NCI-H2227 treated with DMSO at 0.1 percent for 48 hours (cell line): ENCODE data around the gene GGN.
A peak's percentile ranks its signal among the peaks of the same experiment; 100 is the strongest.
"Not testable (repeated sequence)": the region's sequence is repeated elsewhere in the genome, so short reads cannot be mapped to it uniquely, and the experiment has no call there.

ENCODE experiments used
- DNase-seq: peaks from one replicate; lab custom pipeline; 2025; lab: John Stamatoyannopoulos, UW

The GGN gene

GRCh38 chr19:38387550-38388348 lies at the start of gene GGN:
Gene GGN, minus strand, starts transcription at chr19:38388034. Its CDS starts 773 bp downstream, at chr19:38387261.
- DNase-seq = peak; percentile 100

- DNase-seq = no peak
Measured at GRCh38 chr19:38437295-38437694, 49.5 kb upstream of the GGN start.

GRCh38 chr19:38434549-38435051 lies 46.8 kb upstream of the GGN start:
- DNase-seq = no peak

- peak; percentile 38 for DNase-seq
Measured at GRCh38 chr19:38433268-38433733, 45.5 kb upstream of the GGN start, which contains the start of gene RYR1. Gene RYR1, plus strand, starts transcription at chr19:38433691. Its CDS starts 139 bp downstream, at chr19:38433830.

- no peak for DNase-seq
Measured at GRCh38 chr19:38430931-38431330, 43.1 kb upstream of the GGN start.

- DNase-seq = no peak
Measured at GRCh38 chr19:38429811-38430156, 42.0 kb upstream of the GGN start.

GRCh38 chr19:38429055-38429810 lies 41.4 kb upstream of the GGN start:
- DNase-seq = no peak

GRCh38 chr19:38427035-38427677 lies 39.3 kb upstream of the GGN start:
- DNase-seq = not testable (repeated sequence)

- DNase-seq = no peak
Measured at GRCh38 chr19:38425810-38426466, 38.1 kb upstream of the GGN start, which contains the start of gene RASGRP4. Gene RASGRP4, minus strand, starts transcription at chr19:38426219. Its CDS starts 128 bp downstream, at chr19:38426091.

GRCh38 chr19:38425222-38425809 lies 37.5 kb upstream of the GGN start:
- no peak for DNase-seq

GRCh38 chr19:38424272-38424671 lies 36.4 kb upstream of the GGN start:
- DNase-seq = no peak

- DNase-seq = no peak
Measured at GRCh38 chr19:38422438-38422837, 34.6 kb upstream of the GGN start.

GRCh38 chr19:38421856-38422255 lies 34.0 kb upstream of the GGN start:
- no peak for DNase-seq

- DNase-seq = no peak
Measured at GRCh38 chr19:38420935-38421334, 33.1 kb upstream of the GGN start.

- DNase-seq = peak; percentile 85
Measured at GRCh38 chr19:38417544-38418506, 30.0 kb upstream of the GGN start.

- no peak for DNase-seq
Measured at GRCh38 chr19:38417146-38417543, 29.3 kb upstream of the GGN start.

GRCh38 chr19:38413416-38413815 lies 25.6 kb upstream of the GGN start:
- no peak for DNase-seq

- DNase-seq = no peak
Measured at GRCh38 chr19:38412961-38413360, 25.1 kb upstream of the GGN start.

- DNase-seq = no peak
Measured at GRCh38 chr19:38412491-38412890, 24.7 kb upstream of the GGN start.

- DNase-seq = not testable (repeated sequence)
Measured at GRCh38 chr19:38411898-38412297, 24.1 kb upstream of the GGN start.
